LNCAP (cell line): Measurements from ENCODE around the gene ZBTB12.

ENCODE experiments used
- TF ChIP-seq, protein P1 (sequence below): fragments of 450-650 bp; IDR thresholded peaks from 2 replicates; pipeline ENCODE4 v1.5.1; 2017; ENCODE audit warnings: mild to moderate bottlenecking

ZBTB12 gene

DNA sequence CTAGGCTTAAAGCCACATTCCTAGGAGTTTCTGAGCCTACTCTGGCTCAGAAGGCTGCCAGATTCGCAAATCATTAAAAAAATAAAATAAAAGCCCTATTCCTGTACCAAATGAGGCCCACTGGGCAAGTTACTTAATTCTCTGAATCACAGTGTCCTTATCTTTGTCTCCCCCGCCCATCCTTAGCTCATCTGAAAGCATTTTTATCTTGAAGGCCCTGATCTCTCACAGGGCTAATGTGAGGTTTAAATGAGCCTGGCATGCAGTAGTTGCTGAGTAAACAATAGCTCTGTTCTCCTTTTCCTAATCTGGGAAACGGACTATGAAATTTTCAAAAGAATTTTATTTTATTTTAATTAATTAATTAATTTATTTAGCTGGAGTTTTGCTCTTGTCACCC is 2.1 kb upstream of the ZBTB12 start:
- TF ChIP-seq, protein P1, sequence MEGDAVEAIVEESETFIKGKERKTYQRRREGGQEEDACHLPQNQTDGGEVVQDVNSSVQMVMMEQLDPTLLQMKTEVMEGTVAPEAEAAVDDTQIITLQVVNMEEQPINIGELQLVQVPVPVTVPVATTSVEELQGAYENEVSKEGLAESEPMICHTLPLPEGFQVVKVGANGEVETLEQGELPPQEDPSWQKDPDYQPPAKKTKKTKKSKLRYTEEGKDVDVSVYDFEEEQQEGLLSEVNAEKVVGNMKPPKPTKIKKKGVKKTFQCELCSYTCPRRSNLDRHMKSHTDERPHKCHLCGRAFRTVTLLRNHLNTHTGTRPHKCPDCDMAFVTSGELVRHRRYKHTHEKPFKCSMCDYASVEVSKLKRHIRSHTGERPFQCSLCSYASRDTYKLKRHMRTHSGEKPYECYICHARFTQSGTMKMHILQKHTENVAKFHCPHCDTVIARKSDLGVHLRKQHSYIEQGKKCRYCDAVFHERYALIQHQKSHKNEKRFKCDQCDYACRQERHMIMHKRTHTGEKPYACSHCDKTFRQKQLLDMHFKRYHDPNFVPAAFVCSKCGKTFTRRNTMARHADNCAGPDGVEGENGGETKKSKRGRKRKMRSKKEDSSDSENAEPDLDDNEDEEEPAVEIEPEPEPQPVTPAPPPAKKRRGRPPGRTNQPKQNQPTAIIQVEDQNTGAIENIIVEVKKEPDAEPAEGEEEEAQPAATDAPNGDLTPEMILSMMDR, result no peak

DNA sequence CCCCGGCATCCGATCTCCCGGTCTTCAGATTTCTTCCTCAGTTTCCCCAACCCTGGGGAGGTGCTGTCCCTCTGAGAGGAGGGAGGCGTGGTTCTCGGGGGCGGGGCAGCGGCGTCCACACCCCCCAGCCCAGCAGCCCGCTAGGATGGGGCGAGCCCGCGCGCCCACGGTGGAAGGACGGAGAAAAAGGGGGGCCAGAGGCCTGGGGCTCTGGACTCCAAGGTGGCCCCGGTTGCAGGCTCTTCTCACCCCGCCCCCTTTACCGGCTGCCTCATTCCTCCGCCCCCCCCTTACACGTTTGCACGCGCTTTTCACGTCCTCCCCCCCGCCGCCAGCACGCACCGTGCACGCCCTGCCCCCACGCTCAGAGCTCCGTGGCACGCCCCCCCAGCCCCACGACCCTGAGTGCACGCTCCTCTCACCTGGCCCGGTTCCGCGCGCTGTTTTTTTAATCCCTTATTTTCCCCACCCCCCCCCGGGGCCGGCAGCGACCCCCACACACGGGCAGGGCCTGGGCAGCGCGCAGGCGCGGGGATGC is 402 bp downstream of the ZBTB12 start:
- TF ChIP-seq, protein P1, result no peak

DNA sequence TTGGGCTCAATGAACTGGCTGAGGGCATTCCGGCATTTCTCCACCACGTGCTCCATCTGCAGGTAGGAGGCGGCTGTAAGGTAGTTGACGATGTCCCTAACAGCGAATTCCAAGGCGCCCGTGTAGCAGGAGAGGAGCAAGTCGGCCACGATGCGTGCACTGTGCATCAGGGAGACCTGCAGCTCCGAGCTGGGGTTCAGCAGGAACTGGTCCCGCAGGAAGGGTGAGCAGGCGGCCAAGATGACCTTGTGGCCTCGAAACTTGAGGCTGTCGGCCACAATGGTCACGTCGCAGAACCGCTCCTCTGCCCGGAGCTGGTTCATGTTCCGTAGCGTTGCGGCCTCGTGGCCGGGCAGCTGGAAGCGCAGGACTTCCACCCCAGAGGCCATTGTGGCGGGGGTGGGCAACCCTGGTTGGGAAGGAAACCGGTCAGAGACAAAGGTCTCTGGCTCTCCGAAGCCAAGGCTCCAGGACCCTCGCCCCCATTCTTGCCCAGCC is 920 bp downstream of the ZBTB12 start:
- TF ChIP-seq, protein P1, result no peak

DNA sequence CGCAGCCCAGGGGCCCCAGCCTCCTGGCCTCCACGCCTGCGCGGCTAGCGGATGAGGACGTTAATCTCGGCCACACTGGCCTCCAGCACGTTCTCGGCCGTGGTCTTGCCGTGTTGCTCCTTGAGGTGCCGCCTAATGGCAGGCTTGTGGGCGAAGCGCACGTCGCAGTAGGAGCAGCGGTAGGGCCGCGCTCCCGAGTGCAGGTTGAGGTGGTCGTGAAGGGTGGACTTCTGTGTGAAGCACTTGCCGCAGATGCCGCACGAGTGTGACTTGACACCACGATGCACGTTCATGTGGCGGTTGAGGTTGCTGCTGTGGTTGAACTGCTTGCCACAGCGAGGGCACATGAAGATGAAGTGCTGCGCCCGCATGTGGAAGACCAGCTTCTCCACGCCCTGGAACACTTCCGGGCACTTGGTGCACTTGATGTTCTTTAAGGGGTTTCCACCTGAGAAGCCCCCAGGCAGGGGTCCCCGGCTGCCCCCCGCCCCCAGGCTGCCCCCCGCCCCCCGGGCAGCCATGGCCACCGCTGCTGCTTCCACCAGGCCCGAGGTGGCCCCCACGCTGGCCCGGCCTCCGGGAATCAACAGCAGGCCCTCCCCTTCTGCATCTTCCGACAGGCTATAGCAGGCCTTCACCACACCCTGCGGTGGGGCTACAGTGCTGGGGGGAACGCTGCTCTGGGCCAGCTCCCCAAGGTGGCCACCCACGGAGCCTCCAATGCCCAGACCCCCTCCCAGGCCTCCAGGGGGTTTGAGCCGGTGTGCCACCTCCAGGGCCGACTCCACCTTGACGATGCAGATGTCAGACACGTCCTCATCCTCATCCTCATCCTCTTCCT is 1.8 kb downstream of the ZBTB12 start:
- TF ChIP-seq, protein P1, result no peak

DNA sequence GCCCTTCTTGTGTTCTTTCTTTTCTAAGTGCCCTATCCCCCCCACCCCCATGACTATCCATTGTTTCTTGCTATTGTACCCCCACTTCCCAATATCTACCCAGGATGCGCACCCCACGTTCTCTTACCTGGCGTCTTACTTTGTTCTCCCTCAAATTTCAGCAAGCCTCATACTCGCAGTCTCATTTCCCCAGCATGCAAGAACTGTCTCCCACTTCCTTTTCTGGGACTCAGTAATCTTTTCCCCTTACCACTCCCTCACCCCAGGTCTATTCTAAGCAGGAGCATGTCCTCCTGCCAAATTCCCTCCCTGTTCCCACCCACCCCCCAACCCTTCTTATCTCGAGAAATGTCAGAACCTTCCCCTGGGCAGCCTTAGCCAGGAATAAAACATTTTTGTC is 2.7 kb downstream of the ZBTB12 start:
- TF ChIP-seq, protein P1, result no peak

DNA sequence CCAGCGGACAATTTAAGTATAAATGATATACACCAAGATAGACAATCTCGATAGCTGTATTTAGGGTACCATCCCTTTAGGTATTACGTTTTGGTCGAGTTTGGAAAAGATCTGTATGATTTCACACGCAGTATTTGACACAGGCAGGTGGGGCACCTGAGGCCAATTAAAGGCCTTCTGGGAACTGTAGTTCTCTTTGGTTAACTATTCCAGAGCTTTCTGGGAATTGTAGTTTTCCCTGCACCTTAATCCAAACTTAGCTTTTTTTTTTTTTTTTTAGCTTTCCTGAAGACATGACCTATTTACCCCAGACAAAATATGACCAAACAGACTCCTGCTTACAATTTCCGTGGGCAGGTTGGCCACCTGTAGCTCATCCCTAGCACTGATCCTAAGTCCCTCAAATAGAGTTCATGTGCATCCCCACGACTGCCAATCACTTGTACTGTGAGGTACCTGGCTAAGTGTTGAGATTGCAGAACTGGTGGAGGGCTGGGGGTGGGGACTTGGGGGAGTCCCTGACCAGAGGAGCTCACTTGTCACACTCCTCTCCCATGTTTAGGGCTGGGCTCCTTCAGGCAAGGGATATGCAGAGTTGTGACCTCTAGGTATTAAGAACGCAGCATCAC is 3.4 kb downstream of the ZBTB12 start:
- TF ChIP-seq, protein P1, result no peak

DNA sequence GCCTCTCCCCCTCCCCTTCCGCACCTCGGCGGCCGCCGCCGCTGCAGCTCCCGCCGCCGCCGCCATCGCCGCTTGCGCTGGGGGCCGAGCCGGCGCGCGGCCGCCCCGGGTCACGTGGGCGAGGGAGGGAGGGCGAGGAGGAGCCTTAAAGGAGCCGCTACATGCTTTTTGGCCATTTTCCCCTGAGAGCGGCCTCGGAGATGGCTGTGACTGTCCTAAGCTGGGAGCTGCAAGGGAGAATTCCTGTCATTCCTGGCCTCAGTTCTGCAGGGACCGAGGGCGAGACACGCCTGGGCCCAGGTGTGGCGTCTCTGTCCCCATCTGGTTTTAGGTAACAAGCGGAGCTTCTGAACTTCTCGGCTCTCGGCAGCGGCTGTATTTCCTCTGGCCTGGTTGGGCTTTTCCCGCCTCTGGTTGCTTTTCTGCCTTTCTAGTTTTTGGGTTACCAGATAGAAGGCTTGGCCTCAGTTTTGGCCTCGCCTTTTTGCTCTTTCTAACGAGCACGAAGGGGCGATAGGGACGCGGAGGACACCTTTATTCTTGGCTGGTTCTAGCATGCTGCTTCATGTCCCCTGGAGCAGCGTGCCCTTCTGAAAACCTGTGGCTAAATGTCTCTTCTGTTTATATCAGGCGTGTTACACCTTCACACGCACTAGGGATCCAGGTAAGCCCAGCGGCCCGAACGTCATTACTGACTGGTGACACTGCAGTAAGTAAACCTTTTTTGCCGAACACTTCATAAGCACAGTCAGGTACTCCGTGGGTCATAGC is 4.1 kb downstream of the ZBTB12 start, which contains the start of gene EHMT2:
Gene EHMT2 (minus strand): TSS at position 87 of the 771 bp plus-strand sequence. CDS start 21 bp downstream, at position 66.
- TF ChIP-seq, protein P1, result no peak
